Measurements from ENCODE around the gene TCF7L1.
"Not testable (repeated sequence)": the region's sequence is repeated elsewhere in the genome, so short reads cannot be mapped to it uniquely, and the experiment has no call there.

TCF7L1 gene

GRCh38 chr2:85114586-85115330 is 18.4 kb upstream of the TCF7L1 start:
- H3K4me3 Mint-ChIP-seq, result no peak overlapping the region
- peaks cover 2% of the 10 kb centered on the region for H3K4me1 Mint-ChIP-seq
- DNase-seq, result no peak
- no peak overlapping the region for H3K27ac Mint-ChIP-seq
- peaks cover 12% of the 10 kb centered on the region for H3K27me3 Mint-ChIP-seq
- H3K9me3 Mint-ChIP-seq, result no peaks in the 10 kb centered on the region
- H3K36me3 Mint-ChIP-seq (ENCODE audit: low read depth), result no peaks in the 10 kb centered on the region
- ATAC-seq, result no peak

GRCh38 chr2:85116207-85116606 is 17.0 kb upstream of the TCF7L1 start:
- ATAC-seq (no peak), DNase-seq (no peak)
- Mint-ChIP-seq H3K36me3 (ENCODE audit: low read depth) (no peaks in the 10 kb centered on the region), H3K9me3 (no peaks in the 10 kb centered on the region), H3K4me1 (peaks cover 3% of the 10 kb centered on the region), H3K4me3 (no peak overlapping the region), H3K27ac (no peak overlapping the region), H3K27me3 (peaks cover 11% of the 10 kb centered on the region)

GRCh38 chr2:85119900-85120299 is 13.3 kb upstream of the TCF7L1 start:
- ATAC-seq (no peak), DNase-seq (no peak)
- Mint-ChIP-seq H3K4me1 (peaks cover 3% of the 10 kb centered on the region), H3K4me3 (no peak overlapping the region), H3K36me3 (ENCODE audit: low read depth) (no peaks in the 10 kb centered on the region), H3K27me3 (peaks cover 4% of the 10 kb centered on the region), H3K9me3 (no peaks in the 10 kb centered on the region), H3K27ac (no peak overlapping the region)

- Mint-ChIP-seq H3K27ac (no peak overlapping the region), H3K4me3 (no peak overlapping the region), H3K36me3 (ENCODE audit: low read depth) (no peaks in the 10 kb centered on the region), H3K9me3 (no peaks in the 10 kb centered on the region), H3K27me3 (peaks cover 4% of the 10 kb centered on the region), H3K4me1 (peaks cover 3% of the 10 kb centered on the region)
- DNase-seq, result no peak
- ATAC-seq, result no peak
These were observed 12.8 kb upstream of the TCF7L1 start for GRCh38 chr2:85120363-85120762.

- ATAC-seq; H3K36me3 Mint-ChIP-seq (ENCODE audit: low read depth); DNase-seq; H3K4me1 Mint-ChIP-seq; H3K27ac Mint-ChIP-seq; H3K9me3 Mint-ChIP-seq; H3K4me3 Mint-ChIP-seq: not testable (repeated sequence)
- peaks cover 21% of the 10 kb centered on the region for H3K27me3 Mint-ChIP-seq
These were observed 6.7 kb upstream of the TCF7L1 start for GRCh38 chr2:85126462-85126861.

- no peaks in the 10 kb centered on the region for H3K36me3 Mint-ChIP-seq (ENCODE audit: low read depth)
- peaks cover 43% of the 10 kb centered on the region for H3K27me3 Mint-ChIP-seq
- H3K4me3 Mint-ChIP-seq, result no peak overlapping the region
- H3K27ac Mint-ChIP-seq, result no peak overlapping the region
- H3K9me3 Mint-ChIP-seq, result no peaks in the 10 kb centered on the region
- DNase-seq, result no peak
- peaks cover 7% of the 10 kb centered on the region for H3K4me1 Mint-ChIP-seq
- no peak for ATAC-seq
These were observed 3.3 kb upstream of the TCF7L1 start for GRCh38 chr2:85129861-85130260.

GRCh38 chr2:85130407-85130806 is 2.8 kb upstream of the TCF7L1 start:
- no peaks in the 10 kb centered on the region for H3K36me3 Mint-ChIP-seq (ENCODE audit: low read depth)
- no peak overlapping the region for H3K27ac Mint-ChIP-seq
- DNase-seq (no peak), ATAC-seq (no peak)
- peaks cover 7% of the 10 kb centered on the region for H3K4me1 Mint-ChIP-seq
- H3K4me3 Mint-ChIP-seq, result no peak overlapping the region
- no peaks in the 10 kb centered on the region for H3K9me3 Mint-ChIP-seq
- peaks cover 46% of the 10 kb centered on the region for H3K27me3 Mint-ChIP-seq

- no peak for DNase-seq
- H3K27me3 Mint-ChIP-seq, result peaks cover 54% of the 10 kb centered on the region
- no peak overlapping the region for H3K27ac Mint-ChIP-seq
- H3K9me3 Mint-ChIP-seq, result no peaks in the 10 kb centered on the region
- no peak overlapping the region for H3K4me3 Mint-ChIP-seq
- H3K36me3 Mint-ChIP-seq (ENCODE audit: low read depth), result no peaks in the 10 kb centered on the region
- peak; percentile 44 for ATAC-seq
- H3K4me1 Mint-ChIP-seq, result peaks cover 7% of the 10 kb centered on the region
These were observed 2.1 kb upstream of the TCF7L1 start for GRCh38 chr2:85131116-85131515.

- no peak for DNase-seq
- no peaks in the 10 kb centered on the region for H3K9me3 Mint-ChIP-seq
- H3K27ac Mint-ChIP-seq, result no peak overlapping the region
- H3K36me3 Mint-ChIP-seq (ENCODE audit: low read depth), result no peaks in the 10 kb centered on the region
- peaks cover 58% of the 10 kb centered on the region for H3K27me3 Mint-ChIP-seq
- peak overlapping the region; percentile 64 for H3K4me3 Mint-ChIP-seq
- no peak for ATAC-seq
- peaks cover 7% of the 10 kb centered on the region for H3K4me1 Mint-ChIP-seq
These were observed 795 bp upstream of the TCF7L1 start for GRCh38 chr2:85132397-85132796.

GRCh38 chr2:85133751-85134254 is 611 bp downstream of the TCF7L1 start:
- Mint-ChIP-seq H3K4me1 (peaks cover 7% of the 10 kb centered on the region), H3K27ac (no peak overlapping the region), H3K4me3 (peak overlapping the region; percentile 29), H3K9me3 (no peaks in the 10 kb centered on the region), H3K27me3 (peaks cover 57% of the 10 kb centered on the region), H3K36me3 (ENCODE audit: low read depth) (no peaks in the 10 kb centered on the region)
- DNase-seq, result peak; percentile 20
- no peak for ATAC-seq

GRCh38 chr2:85134255-85134895 is 1.2 kb downstream of the TCF7L1 start:
- DNase-seq, result no peak
- Mint-ChIP-seq H3K27me3 (peaks cover 58% of the 10 kb centered on the region), H3K36me3 (ENCODE audit: low read depth) (no peaks in the 10 kb centered on the region), H3K9me3 (no peaks in the 10 kb centered on the region), H3K4me3 (peak overlapping the region; percentile 29), H3K4me1 (peaks cover 7% of the 10 kb centered on the region), H3K27ac (no peak overlapping the region)
- ATAC-seq, result no peak

- H3K9me3 Mint-ChIP-seq, result no peaks in the 10 kb centered on the region
- H3K27ac Mint-ChIP-seq, result no peak overlapping the region
- DNase-seq (no peak), ATAC-seq (no peak)
- peaks cover 7% of the 10 kb centered on the region for H3K4me1 Mint-ChIP-seq
- peak overlapping the region; percentile 29 for H3K4me3 Mint-ChIP-seq
- H3K36me3 Mint-ChIP-seq (ENCODE audit: low read depth), result no peaks in the 10 kb centered on the region
- peaks cover 61% of the 10 kb centered on the region for H3K27me3 Mint-ChIP-seq
These were observed 1.9 kb downstream of the TCF7L1 start for GRCh38 chr2:85134896-85135659.

GRCh38 chr2:85135660-85135914 is 2.4 kb downstream of the TCF7L1 start:
- peaks cover 59% of the 10 kb centered on the region for H3K27me3 Mint-ChIP-seq
- DNase-seq (no peak), ATAC-seq (no peak)
- H3K27ac Mint-ChIP-seq, result no peak overlapping the region
- peaks cover 7% of the 10 kb centered on the region for H3K4me1 Mint-ChIP-seq
- no peaks in the 10 kb centered on the region for H3K9me3 Mint-ChIP-seq
- H3K36me3 Mint-ChIP-seq (ENCODE audit: low read depth), result no peaks in the 10 kb centered on the region
- no peak overlapping the region for H3K4me3 Mint-ChIP-seq

- ATAC-seq, result no peak
- Mint-ChIP-seq H3K4me3 (no peak overlapping the region), H3K27ac (no peak overlapping the region), H3K4me1 (peaks cover 5% of the 10 kb centered on the region), H3K36me3 (ENCODE audit: low read depth) (no peaks in the 10 kb centered on the region), H3K27me3 (peaks cover 51% of the 10 kb centered on the region), H3K9me3 (no peaks in the 10 kb centered on the region)
- no peak for DNase-seq
These were observed 4.0 kb downstream of the TCF7L1 start for GRCh38 chr2:85137156-85137555.
